A204.1 (cell line): ENCODE measurements around the gene BOD1.
"Not testable (repeated sequence)": the region's sequence is repeated elsewhere in the genome, so short reads cannot be mapped to it uniquely, and the experiment has no call there.

ENCODE experiments used
- FAIRE-seq: peaks from 2 replicates; lab custom pipeline; 2012; peaks lifted over from hg19 to GRCh38; lab: Jason Lieb, UNC

The BOD1 gene

DNA sequence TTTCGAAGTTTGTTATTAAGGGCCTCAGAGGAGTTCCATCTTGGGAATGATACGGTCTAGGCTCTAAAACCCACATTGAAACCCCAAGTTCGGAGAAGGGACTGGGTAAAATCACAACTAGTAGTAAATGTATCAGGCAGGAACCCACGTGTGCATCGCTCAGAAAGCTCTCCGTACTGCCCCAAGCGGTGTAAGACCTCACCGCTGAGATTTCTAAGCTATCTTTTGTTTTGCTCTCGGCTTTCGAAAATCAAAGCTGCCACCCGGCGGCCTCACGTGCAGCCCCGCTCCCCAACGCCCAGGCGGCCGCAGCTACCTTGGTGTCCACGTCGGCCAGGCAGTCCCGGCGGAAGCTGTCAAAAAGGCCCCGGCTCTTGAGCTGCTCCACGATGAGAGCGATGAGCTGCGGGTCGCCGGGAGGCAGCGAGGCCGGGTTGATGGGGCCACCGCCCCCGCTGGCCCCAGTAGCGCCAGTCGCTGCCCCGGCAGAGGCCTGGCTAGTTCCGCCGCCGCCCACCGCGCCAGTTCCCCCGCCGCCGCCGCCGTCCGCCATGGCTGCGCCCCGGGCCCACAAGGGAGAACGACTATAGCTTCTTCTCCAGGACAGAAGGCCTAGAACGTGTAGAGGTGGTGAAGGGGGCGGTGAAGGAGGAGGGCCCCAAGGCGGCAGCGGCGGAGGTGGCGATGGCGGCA, 420 bp downstream of the BOD1 start:
- no peak for FAIRE-seq

DNA sequence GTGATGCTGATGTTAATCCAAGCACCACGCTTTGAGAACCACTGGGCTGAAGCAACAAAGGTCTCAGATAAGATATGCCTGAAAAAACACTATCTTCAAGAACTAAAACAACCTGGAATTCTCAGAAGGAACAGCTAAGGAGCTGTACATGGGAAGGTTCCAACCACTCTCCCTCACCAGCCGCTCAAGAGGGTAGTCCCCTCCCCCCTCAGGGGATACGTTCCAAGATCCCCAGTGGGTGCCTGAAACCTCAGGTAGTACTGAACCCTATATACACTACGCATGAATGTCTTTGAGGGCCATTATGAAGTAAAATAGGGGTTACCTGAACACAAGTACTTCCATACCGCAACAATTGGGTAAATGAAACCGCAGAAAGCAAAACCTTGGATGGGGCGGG, 1.9 kb downstream of the BOD1 start:
- FAIRE-seq: no peak

DNA sequence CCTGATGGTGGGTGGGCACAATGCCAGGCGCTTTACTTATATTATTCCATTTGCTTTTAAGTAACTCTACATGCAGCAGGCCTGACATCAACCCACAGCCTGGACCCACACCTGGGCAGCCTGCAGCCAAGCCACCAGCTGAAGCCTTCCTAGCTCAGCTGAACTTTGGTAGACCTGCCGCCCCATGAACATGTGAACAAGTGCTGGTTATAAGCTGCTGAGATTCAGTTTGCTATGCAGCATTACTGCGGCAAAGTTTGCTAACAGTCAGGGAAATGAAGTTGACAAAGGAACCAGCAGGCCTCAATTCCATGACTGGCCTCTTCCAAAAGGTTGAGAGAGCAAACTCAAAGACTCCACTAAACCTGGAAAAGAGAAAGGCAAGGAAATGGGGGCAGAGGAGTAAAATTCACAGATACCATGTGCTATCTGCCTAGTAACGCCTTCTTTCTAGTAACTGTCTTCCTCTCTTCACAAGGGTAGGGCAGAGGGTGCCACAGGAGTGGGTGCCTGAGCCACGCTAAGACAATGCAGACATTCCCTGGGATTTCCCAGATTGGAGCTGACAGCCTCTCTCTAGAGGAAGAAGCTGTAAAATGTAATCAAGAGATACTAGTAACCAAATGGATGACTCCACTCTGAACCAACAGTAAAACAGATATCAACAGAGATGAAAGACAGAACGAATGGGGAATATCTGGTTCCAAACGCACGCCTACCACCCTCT, 2.9 kb downstream of the BOD1 start:
- no peak for FAIRE-seq

DNA sequence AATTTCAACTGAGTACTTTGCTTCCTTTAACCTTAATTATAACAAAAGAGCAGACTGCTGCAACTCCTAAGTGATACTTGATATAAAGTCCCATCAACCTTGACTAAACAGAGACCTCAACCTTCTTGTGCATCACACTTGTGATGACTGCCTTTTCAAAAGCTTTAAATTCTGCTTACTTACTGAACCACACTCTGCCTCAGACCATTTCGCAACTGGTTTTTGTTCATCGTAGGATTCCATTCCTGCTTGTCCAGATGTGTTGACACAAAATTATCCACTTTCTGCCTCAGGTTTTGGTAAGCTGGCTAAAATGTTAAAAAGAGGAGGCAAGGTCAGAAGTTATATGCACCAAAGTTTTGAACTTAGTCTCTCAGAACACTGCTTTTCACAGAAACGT, 3.5 kb downstream of the BOD1 start:
- FAIRE-seq: no peak

DNA sequence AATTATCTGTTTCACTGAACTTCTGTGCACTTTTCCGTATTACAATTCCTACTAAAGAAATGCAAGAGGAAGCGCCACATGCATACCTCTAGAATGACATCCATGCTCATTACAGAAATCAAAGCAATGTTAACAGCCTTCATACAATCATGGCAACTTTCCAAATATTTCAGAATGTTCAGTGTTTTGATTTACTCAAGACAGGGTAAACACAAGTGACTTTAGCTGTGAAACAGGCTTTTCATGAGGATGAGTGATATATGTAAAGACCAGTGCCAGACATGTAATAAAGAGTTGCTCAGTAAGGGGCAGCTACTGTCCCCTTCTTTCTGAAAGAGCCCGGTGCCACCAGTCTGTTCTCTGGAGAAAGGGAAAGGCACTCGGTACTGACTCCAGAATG, 4.7 kb downstream of the BOD1 start:
- no peak for FAIRE-seq

DNA sequence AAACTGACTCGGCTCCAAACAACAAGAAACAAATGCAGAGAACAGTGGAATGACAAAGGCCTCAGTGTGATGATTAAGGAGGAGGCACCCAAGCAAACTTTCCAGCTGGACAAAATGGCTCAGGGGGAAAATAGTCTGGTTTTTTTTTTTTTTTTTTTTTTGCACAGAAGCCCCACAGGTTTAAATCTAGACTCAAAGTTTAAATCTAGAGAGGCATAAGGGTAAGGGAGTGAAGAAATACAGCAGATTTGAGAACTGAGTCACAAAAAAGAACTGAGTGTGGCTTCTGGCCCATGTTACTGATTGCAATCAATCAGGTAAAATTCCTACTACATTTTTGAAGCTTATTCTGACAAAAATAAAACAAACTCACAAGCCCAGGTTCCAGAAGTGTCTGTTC, 12.3 kb downstream of the BOD1 start:
- no peak for FAIRE-seq

DNA sequence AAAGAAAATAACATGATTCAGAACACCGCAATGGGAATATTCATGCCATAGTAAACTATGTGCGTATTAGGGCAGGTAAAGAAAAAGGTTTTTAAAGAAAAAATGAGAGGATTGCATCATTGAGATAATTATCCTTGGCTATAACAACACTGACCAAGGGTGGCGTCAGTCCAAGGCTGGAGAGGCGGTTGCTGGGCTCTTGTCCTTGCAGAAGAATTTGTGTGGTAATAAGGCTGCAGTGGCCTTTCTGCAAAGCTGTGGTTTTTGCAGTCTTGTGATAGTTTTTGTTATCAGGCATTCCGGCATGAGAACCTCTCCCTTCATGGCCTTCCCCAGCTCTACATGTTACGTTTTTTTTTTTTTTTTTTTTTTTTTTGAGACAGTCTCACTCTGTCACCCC, 14.0 kb downstream of the BOD1 start:
- FAIRE-seq: no peak

DNA sequence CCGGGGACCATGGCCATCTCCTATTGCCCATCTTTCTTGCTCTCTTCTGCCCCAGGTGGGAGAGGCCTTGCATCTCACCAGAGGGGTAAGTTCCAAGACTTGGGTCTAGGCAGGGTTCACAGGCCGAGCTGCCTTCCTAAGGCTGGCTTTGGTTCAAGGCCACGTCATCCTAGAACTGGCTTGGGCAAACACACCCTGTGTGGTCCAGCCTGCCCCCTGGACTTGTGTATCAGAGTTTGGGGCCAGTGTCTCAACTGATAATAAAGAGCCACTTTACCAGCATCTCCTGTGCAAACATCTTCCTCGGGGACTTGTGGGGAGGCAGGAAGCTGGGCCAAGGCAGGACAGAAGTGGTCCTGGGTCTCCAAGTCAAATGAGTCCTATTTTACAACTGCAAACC, 17.8 kb downstream of the BOD1 start:
- FAIRE-seq: no peak

DNA sequence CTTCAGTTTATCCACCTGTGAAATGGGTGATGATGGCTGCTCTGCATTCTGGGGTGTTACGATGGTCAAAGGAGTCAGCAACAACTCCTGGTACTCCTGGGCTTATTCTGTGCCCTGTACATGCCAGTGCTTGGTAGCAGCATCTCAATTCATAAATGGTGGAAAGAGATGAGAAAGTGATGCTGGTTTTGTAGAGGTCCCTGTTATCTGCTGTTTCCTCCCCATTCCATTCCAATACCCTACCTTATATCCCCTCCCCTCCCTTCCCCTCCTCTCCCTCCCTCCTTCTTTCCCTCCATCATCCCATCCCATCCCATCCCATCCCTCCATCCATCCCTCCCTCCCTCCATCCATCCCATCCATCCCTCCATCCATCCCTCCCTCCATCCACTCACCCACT, 19.1 kb downstream of the BOD1 start:
- no peak for FAIRE-seq

DNA sequence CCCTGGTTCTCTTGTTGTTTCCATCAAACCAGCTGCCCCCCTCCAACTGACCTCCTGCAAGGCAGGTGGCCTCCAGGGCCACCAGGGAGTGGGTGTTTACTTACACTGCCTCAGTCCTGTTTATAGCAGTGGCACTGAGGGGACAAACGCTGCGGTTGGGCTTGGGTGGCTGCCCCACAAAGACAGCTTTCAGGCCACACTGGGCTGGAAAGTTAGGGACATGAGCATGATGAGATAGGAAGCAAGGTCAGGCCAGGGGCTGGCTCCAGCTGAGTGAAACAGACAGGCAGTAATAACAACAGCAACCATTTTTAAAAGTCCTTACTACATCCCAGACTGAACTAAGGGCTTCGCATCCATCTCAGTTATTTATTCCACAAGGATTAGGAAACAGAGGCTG, 20.6 kb downstream of the BOD1 start:
- no peak for FAIRE-seq

DNA sequence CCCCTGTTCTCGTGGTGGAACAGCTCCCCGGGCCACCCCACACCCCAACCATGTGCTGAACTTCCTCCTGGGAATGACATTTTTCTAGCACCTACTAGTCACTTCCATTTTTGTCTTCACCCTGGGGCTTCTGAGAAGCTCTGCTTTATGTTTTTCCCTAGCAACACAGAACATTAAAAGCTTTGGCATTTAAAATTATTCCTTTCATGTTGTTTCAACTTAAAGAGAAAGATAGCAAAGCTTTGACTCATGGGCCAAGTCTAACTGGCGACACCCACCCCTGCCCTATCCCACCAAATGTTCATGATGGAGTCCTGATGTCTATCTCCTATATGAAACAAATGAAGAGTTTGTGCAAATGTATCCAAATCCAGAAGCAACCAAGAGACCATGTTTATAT, 22.4 kb downstream of the BOD1 start:
- no peak for FAIRE-seq

DNA sequence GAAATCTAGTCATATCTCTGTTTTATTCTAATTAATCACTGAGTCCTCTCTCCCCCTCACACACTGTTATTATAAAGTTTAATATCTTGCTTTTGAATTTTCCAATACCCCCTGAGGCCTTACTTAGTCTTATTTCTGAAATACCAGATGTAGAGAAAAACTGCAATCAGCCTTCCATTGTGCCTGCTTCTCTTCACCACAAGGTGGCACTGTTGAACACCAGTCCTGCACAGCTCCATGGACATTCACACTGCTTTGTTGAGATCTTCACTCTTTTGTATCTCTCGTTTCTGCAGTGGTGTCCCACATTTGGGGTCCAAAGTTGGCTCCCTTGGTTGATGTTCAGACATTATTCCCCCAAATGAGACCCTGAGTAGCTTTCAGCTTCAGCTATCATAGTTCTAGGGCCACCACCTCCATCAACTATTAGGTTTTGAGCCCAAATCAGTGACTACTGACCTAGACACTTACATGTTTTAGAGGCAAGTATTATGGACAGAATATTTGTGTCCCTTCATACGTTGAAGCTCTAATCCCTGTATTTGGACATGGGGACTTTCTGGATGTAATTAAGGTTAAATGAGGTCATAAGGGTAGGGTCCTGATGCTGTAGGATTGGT, 24.3 kb downstream of the BOD1 start:
- FAIRE-seq: no peak

DNA sequence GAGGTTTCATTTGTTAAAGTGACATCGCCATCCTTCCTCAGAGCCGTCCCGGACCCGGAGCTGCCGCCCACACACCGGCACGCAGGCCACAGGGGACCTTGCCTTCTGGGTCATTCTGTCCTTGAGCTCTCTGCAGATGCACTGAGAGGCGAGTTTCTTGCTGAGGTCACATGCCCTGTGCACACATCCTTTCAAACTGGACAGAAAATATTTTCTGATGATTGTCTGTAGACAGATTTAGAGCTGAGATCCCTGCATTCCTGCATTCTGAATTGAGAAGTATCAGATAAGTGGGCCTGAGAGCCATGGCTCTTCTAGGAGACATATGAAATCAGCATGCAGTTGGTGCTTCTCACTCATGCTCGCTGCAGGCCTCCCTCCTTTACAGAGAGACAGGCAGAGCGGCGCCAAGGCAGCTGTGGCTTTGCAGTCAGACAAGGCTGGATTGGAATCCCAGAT, 25.4 kb downstream of the BOD1 start:
- FAIRE-seq: no peak

DNA sequence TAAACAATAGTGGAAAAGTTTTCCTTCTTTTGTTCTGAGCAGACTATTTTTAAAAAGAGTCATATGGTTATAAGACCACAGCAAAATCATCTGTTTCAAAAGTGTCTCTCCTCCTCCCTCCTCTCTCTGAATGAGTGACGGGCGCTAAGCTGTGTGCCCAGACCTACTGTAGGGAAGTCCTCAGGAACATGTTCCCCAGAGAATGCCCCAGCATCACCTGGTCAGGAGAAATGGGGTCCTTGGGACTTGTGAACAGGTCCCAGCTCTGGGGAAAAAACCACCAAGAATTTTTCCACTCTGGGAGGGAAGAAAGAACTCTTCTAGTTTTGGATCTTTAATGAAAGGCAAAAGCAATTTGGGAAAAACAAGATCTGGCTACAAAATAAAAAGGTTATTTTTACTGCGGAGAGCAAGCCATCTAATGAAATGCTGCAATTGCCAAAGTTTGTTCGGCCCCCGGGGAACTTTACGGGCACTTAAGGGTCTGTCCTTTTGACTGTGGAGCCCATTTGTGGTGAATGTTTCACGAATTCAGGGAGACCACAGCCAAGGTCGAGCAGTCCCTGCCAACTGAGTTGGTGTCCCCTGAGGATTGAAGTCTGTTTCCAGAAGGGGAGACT, 25.9 kb downstream of the BOD1 start:
- no peak for FAIRE-seq

DNA sequence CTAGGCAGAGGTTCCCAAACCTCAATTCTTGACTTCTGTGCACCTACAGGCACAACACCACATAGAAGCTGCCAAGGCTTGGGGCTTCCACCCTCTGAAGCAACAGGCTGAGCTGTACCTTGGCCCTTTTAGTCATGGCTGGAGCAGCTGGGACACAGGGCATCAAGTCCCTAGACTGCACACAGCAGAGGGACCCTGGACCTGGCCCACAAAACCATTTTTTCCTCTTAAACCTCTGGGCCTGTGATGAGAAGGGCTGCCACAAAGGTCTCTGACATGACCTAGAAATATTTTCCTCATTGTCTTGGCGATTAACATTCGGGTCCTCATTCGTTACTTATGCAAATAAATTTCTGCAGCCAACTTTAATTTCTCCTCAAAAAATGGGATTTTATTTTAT, 30.3 kb downstream of the BOD1 start:
- FAIRE-seq: not testable (repeated sequence)

DNA sequence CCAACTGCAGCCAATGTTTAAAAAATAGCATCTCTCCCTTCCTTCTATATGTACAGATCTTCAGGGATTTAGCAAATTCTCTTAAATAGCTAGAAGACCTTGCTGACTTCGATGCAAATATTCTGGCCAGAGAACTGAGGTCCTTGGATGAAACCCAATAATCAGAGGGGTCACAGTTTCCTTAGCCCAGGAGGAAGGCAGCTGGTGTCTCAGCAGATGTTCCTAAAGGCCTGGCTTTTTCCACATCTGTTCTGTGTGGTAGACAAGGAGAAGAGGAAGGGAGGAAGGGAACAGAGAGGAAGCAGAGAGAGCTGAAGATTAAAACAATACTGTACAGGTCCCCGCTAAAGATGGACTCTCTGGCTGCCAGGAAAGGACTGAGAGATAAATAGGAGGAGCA, 33.1 kb downstream of the BOD1 start:
- FAIRE-seq: no peak

DNA sequence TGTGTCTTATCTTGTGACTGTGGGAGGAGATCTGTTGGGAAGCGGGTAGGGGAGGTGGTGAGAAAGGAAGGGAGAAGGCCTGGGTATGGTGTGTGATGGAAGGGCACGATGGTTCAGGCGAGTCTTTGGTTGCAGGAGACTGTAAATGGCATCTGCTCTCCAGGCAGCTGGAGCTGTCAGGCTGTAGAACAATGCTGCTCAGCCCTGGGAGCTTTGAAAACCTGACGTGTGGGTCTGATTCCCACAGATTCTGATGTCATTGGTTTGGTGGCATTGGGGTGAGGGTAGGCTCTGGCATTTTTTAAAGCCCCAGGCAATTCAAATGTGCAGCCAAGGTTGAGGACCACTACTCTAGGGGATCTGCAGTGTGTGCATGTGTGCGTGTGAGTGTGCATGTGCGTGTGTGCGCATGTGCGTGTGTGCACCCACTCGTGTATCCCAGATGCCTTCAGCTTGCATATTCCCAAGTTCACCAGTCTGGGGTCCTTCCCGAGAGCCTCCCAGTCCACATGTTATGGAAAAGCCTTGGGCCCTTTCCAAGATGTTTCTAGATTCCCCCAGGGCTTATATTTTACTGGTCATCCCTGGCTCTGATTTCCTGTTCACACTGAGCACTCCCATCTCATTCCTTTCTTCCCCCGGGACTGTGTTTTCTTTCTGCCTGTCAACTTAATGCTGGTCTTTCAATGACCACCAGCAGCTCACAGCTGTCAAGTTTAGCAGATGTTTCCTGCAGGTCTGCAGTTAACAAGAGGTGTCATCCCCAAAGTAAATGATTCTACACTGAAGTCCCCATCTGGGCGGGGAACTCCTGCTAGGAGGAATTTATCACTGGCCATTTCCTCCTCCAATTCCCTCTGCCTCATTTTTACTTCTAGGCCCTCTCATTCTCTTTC, 34.0 kb downstream of the BOD1 start:
- no peak for FAIRE-seq

DNA sequence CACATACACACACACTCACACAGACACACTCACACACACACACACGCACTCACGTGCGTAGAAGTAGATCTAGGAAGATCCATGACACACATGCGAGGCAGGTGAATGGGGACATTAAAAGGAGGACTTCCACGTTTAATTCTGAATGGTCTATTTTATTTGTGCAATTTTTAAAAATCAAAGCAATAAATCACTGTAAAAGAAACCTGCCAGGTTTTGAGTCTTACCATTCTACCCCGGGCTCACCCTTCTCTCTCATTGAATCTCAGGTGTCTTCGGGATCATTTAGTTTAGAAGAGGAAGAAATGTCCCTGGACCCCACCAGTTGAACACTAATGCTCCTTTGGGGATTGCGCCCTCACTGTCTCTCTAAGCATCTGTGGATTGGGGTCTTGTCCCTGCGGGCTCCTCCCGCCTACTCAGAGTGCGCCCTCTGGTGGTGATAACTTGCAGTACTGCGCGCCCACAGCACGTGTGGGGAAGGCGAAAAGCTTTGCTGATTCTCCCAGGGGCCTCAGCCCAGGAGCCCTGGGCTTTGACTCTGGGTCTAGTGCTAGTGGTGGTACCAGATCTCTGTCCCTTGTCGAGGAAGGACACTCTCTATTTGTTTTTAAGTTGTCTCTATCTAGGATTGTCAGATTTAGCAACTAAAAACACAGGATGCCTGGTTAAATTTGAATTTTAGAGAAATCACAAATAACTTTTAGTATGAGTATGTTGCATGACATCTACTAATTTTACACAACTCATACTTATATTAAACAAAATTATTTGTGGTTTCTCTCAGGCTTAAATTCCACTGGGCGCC, 34.8 kb downstream of the BOD1 start:
- FAIRE-seq: no peak

DNA sequence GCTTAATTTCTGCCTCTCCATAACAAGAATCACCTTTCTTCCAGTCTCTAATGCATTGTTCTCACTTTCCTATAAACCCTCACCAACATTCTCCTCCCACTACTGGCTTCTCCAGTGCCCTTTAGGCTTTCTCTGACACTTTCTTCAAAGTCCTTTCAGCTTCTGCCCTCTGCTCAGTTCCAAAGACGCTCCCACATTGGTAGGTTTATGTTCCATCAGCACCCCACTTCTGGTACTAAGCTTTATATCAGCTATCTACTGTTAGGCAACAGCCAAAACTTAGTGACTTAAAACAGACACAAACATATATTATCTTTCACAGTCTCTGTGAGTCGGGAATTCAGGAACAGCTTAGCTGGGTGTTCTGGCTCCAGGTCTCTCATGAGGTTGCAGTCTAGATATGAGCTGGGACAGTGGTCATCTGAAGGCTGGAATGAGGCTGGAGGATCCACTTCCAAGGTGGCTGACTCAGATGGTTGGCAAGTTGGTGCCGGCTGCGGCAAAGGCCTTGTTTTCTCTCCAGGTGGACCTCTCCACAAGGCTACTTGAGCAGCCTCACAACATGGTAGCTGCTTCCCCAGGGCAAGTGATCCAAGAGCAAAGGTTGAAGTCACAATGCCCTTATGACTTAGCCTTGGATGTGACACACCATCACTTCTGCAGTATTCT, 37.4 kb downstream of the BOD1 start:
- no peak for FAIRE-seq

DNA sequence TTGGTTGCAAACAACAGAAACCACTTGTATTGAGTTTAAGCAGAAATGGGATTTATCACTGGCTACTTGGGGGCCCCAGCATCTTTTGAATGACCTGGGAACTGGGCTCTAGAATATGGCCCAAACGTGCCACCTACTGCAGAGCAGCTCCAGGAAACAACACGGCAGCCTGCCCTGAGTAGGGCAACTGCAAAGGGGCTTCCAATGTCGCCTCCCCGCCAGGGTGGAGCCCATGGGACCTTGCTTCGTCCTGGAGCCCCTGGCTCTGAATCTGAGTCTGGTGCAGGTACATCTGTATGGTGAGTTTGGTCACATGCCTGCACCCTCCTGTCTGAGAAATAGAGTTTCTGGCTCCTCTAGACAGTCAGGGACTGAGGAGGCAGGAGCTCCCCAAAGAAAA, 38.6 kb downstream of the BOD1 start:
- no peak for FAIRE-seq

DNA sequence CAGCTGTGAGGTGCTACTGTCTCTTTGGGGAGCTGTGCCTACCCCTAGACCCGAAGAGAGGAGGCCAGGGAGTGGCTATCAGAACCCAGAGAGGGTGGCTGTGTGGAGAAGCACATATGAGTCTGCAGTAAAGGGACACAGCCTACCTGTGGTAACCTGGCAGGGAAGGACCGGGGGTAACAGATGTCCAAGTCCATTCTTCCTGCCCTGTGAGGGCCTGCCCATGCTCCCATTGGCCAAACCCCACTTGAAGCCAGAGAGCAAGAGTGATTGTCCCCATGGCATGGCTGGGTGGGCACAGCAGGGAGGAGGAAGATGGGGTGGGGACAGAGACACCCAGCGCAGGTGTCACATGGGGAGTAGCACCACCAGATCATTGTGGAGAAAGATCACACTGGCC, 39.3 kb downstream of the BOD1 start:
- no peak for FAIRE-seq
